RWPE1 (cell line): ENCODE data around the gene CPNE2.

ENCODE experiments used
- CTCF ChIA-PET: fragments of 350-600 bp; sonication (Branson Sonifier 250); formaldehyde crosslinking; extraction: SDS; loops from one replicate; lab custom pipeline; 2021; lab: Yijun Ruan, JAX
- POLR2A ChIA-PET: fragments of 400-600 bp; formaldehyde crosslinking; extraction: SDS; loops from one replicate; lab custom pipeline; 2020; ENCODE audit warnings: antibody characterized with exemption; ENCODE audit not compliant: low non-redundant PET; lab: Yijun Ruan, JAX
- DNase-seq: peaks from one replicate; pipeline ENCODE4 v3.0.0; 2012; ENCODE audit warnings: low spot score
- H3K27ac ChIP-seq: fragments of 450-650 bp; 2 replicates; pipeline ENCODE4 v1.5.1; 2017
- TF ChIP-seq, protein P1 (sequence below): fragments of 450-650 bp; conservative IDR thresholded peaks from 2 replicates; pipeline ENCODE4 v1.5.1; 2017; ENCODE audit warnings: low read depth, mild to moderate bottlenecking

Gene CPNE2

DNA sequence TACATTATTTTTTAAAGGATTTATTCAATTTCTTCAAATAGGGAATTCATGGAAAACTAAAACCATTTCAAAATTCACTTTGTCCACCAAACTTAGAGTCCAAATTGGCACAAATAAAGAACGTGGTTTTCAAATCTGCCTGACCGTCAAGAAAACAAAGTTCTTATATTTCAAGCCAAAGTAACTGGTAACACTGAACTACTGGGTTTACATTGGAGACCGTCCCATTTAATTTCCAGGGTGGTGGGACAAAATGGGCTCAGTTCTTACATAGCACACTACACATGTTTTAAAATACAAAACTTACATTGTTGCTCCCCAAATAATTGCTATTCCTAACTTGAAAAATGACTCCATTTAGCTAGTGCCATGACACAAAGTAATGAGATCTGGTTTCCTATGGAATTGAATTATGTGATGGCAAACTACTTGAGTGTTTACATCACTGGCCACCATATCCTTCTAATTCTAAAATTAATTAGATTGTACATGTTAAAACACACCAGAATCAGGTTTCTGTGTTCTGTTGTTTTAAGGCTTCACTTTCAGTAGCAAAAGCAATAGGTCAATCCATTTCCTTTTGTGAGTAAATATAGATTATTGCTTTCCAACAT lies 86.9 kb downstream of the CPNE2 start:
- TF ChIP-seq, protein P1, sequence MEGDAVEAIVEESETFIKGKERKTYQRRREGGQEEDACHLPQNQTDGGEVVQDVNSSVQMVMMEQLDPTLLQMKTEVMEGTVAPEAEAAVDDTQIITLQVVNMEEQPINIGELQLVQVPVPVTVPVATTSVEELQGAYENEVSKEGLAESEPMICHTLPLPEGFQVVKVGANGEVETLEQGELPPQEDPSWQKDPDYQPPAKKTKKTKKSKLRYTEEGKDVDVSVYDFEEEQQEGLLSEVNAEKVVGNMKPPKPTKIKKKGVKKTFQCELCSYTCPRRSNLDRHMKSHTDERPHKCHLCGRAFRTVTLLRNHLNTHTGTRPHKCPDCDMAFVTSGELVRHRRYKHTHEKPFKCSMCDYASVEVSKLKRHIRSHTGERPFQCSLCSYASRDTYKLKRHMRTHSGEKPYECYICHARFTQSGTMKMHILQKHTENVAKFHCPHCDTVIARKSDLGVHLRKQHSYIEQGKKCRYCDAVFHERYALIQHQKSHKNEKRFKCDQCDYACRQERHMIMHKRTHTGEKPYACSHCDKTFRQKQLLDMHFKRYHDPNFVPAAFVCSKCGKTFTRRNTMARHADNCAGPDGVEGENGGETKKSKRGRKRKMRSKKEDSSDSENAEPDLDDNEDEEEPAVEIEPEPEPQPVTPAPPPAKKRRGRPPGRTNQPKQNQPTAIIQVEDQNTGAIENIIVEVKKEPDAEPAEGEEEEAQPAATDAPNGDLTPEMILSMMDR, result no peak
- no peak for DNase-seq
- CTCF ChIA-PET, result no interaction called here
- no peak overlapping the region for H3K27ac ChIP-seq
- POLR2A ChIA-PET, result no interaction called here

DNA sequence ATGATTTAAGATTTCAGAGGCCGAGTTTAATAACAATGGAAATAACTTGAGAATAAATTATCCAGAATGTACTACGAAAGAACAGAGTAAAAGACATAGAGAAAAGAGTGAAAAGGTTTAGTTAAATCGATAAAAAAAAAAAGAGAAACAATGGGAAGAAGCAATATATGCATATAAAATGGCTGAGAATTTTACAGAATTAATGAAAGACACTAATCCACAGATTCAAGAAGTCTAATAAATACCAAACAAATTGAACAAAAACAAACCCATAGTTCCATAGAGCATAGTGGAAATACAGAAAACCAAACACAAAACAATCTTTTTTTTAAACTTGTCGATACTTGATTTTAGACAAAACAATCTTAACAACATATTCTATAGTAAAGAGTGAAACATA lies 91.7 kb downstream of the CPNE2 start:
- TF ChIP-seq, protein P1, result no peak
- ChIA-PET CTCF (no interaction called here), POLR2A (no interaction called here)
- no peak for DNase-seq
- H3K27ac ChIP-seq, result no peak overlapping the region

DNA sequence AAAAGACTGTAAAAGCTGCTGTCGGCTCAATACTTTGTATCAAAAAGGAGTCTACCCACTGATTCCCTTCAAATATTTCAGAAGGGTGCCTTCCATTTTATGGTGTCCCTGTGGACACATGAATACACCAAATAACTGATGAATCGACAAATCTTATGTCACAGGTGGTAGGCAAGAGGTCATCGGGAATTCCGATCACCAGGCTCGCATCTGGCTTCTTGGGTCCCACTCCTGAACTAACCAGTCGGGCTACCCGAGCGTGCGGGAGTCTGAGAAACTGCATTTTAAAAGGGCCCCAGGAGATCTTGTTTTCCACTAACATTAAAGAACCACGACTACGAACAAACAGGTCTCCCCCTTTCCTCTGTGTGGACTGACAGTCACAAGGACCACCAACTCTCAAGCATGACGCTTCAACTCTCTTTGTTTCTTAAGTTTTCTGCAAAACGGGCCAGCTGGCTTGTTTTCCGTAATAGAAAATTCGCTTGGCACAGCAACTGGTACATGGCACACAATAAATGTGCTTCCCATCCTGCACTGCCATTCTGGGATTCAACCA lies 92.6 kb downstream of the CPNE2 start:
- H3K27ac ChIP-seq, result peak overlapping the region; percentile 97
- POLR2A ChIA-PET, result no interaction called here
- no peak for DNase-seq
- CTCF ChIA-PET, result interaction anchor here (0.6 kb wide), 1 partner anchor 80 kb away, joined by 4 read pairs; no protein-coding TSS in a partner anchor
- TF ChIP-seq, protein P1, result no peak

DNA sequence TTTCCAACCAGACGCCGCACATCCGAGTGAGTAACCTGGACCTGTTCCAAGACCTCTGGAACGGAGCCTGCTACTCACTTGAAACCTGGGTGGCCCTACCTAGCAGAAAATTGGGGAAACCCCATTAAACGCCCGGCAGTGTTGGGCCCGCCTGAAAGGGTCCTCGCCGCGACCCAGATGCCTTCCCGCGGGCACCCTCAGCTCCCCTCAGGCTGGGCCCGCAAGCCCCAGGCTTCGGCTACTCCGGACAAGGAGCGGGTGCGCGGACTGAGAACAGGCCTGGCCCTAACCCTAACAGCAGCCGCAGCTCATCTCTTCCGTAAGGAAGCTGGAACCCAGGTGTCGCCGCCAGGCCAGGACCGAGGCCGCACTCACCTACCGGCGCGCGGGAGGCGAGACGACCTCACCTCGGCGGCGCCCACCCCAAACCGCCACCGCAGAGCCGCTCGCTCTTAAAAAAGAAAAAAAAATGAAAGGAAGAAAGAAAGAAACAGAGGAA lies 93.1 kb downstream of the CPNE2 start:
- peak; percentile 60 for DNase-seq
- CTCF ChIA-PET, result interaction anchor here (0.6 kb wide), 1 partner anchor 81 kb away, joined by 4 read pairs; no protein-coding TSS in a partner anchor
- TF ChIP-seq, protein P1, result no peak
- POLR2A ChIA-PET, result interaction anchor here (0.8 kb wide), 1 partner anchor 108 kb away, joined by 3 read pairs; no protein-coding TSS in a partner anchor
- H3K27ac ChIP-seq, result peak overlapping the region; percentile 97

DNA sequence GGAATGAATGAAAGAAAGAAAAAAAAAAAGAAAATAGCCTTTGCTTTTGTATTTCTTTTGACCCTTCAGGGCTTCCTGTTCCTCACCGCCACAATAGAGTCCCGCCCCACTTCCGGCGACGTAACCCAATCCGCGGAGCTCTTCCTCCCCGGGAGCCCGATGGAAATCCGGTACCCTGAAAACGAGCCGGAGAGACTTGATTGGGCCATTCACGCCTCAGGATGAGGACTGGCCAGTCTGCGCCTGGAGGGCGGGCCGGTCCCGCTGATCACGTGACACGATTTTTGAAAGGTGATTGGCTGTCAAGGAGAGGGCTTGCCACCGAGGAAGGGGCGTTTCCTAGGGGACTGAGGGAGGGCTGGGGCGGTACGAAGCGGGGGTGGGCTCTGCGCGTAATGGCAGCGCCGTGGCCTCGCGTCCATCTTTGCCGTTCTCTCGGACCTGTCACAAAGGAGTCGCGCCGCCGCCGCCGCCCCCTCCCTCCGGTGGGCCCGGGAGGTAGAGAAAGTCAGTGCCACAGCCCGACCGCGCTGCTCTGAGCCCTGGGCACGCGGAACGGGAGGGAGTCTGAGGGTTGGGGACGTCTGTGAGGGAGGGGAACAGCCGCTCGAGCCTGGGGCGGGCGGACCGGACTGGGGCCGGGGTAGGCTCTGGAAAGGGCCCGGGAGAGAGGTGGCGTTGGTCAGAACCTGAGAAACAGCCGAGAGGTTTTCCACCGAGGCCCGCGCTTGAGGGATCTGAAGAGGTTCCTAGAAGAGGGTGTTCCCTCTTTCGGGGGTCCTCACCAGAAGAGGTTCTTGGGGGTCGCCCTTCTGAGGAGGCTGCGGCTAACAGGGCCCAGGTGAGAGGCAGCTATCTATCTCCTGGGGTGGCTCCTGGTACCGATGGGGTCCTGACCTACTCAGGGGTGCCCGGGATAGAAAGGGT lies 93.8 kb downstream of the CPNE2 start, which contains the start of the genes PSME3IP1 and RSPRY1:
PSME3IP1 (minus strand) TSS at position 95 of the 927 bp plus-strand sequence. CDS start 12,185 bp downstream, outside the sequence.
RSPRY1 (plus strand) TSS at position 385 of the 927 bp plus-strand sequence. CDS start 18,330 bp downstream, outside the sequence.
- POLR2A ChIA-PET, result interaction anchor here (0.8 kb wide), 1 partner anchor 107 kb away, joined by 3 read pairs; no protein-coding TSS in a partner anchor
- CTCF ChIA-PET, result no interaction called here
- TF ChIP-seq, protein P1, result no peak
- DNase-seq, result peak; percentile 100
- H3K27ac ChIP-seq, result peak within 1 kb of the TSS; percentile 97
